Measurements from ENCODE around the gene N4BP2L2. TPM values are rescaled to one million over a fixed set of nuclear protein-coding genes. Genes with fewer than 3 reads are reported as not detected.

Gene N4BP2L2
- total and polyA plus RNA-seq, 2 of the 13 experiments (the other 11 are each of a cell fraction or from before 2014, with no cell fraction given) = 58.9 to 81.2 TPM

DNA sequence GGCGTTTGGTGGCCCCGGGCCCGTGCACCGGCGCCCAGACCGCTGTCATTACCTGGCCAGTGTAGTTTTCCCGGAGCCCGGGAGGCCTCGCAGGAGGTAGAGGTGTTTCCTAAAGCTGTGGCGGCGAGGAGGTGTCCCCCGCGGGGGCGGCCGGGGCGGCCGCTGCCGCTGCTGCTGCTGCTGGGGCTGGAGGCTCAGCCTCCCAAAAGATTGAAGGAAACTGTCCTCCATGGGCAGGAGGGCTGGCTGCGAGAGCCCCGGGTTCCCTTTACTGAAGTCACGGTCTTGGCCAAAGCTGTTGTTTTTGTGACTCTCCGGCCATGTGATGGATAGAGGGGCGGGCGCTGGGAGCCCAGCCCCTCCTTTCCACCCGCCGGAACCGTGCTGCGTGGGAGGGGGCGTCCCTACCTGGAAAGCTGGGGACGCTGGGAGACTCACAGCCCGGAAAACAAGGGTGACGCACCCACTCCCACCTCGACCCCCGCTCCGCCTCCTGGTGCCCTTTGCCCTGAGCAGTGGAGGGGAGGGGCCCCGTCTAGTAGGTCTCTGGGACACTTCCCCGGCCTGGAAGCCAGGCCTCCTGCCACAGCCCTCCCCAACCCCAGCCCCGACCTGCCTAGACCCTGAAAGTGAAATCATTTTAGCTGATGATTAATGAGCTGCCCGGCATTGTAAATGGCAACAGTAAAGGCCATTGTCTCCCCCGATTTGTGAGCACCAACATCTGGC lies 110.6 kb downstream of the N4BP2L2 start, which contains the start of gene N4BP2L1 (continued):
- 0 out of 2 replicates have a peak, but pooled peaks have one; percentile 55 for TF ChIP-seq MXD4 (CRISPR knock-in tag; IDR thresholded peaks at IDR 0.05)
- peak; percentile 91 to 95 for TF ChIP-seq NR2F1 (CRISPR knock-in tag; IDR thresholded peaks at IDR 0.05)
- TF ChIP-seq, protein P1, sequence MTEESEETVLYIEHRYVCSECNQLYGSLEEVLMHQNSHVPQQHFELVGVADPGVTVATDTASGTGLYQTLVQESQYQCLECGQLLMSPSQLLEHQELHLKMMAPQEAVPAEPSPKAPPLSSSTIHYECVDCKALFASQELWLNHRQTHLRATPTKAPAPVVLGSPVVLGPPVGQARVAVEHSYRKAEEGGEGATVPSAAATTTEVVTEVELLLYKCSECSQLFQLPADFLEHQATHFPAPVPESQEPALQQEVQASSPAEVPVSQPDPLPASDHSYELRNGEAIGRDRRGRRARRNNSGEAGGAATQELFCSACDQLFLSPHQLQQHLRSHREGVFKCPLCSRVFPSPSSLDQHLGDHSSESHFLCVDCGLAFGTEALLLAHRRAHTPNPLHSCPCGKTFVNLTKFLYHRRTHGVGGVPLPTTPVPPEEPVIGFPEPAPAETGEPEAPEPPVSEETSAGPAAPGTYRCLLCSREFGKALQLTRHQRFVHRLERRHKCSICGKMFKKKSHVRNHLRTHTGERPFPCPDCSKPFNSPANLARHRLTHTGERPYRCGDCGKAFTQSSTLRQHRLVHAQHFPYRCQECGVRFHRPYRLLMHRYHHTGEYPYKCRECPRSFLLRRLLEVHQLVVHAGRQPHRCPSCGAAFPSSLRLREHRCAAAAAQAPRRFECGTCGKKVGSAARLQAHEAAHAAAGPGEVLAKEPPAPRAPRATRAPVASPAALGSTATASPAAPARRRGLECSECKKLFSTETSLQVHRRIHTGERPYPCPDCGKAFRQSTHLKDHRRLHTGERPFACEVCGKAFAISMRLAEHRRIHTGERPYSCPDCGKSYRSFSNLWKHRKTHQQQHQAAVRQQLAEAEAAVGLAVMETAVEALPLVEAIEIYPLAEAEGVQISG (CRISPR knock-in tag; IDR thresholded peaks at IDR 0.05) = peak; percentile 85
- peak; percentile 63; the same call in 1 of the 2 replicates for TF ChIP-seq HDAC2 (CRISPR knock-in tag; IDR thresholded peaks at IDR 0.05)
- TF ChIP-seq ZNF326 (CRISPR knock-in tag; IDR thresholded peaks at IDR 0.05; ENCODE audit: borderline replicate concordance) = no peak
- 0 out of 2 replicates have a peak, but pooled peaks have one; percentile 7 for TF ChIP-seq ZNF460 (CRISPR knock-in tag; IDR thresholded peaks at IDR 0.05; ENCODE audit: borderline replicate concordance)
- no peak for TF ChIP-seq ESRRA (CRISPR knock-in tag; IDR thresholded peaks at IDR 0.05; ENCODE audit: low read depth)
- TF ChIP-seq PCBP1 (IDR thresholded peaks at IDR 0.05; ENCODE audit: borderline replicate concordance, low read depth, low read length) = peak; percentile 58; the same call in 1 of the 2 replicates
- TF ChIP-seq SOX13 (IDR thresholded peaks at IDR 0.05) = no peak
- peak in 1 of 2 experiments; percentile 86; a peak in 2 of 4 replicates for TF ChIP-seq SOX13 (CRISPR knock-in tag; conservative IDR thresholded peaks at IDR 0.05 in 1 of 2, IDR thresholded peaks at IDR 0.05 in 1 of 2)
- peak; percentile 80 for TF ChIP-seq HNF4G (IDR thresholded peaks at IDR 0.05; ENCODE audit: borderline replicate concordance, low read depth, low read length)
- TF ChIP-seq HNF4G (CRISPR knock-in tag; IDR thresholded peaks at IDR 0.05; ENCODE audit: borderline replicate concordance, low read depth) = peak; percentile 95
- TF ChIP-seq ZNF263 (CRISPR knock-in tag; IDR thresholded peaks at IDR 0.05) = peak; percentile 43; the same call in 1 of the 2 replicates
- peak; percentile 72; the same call in 1 of the 2 replicates for TF ChIP-seq ZBTB42 (CRISPR knock-in tag; IDR thresholded peaks at IDR 0.05)
- no peak for TF ChIP-seq ZNF24 (IDR thresholded peaks at IDR 0.05)
- TF ChIP-seq HOXA5 (CRISPR knock-in tag; IDR thresholded peaks at IDR 0.05) = peak; percentile 95
- TF ChIP-seq, protein P2, sequence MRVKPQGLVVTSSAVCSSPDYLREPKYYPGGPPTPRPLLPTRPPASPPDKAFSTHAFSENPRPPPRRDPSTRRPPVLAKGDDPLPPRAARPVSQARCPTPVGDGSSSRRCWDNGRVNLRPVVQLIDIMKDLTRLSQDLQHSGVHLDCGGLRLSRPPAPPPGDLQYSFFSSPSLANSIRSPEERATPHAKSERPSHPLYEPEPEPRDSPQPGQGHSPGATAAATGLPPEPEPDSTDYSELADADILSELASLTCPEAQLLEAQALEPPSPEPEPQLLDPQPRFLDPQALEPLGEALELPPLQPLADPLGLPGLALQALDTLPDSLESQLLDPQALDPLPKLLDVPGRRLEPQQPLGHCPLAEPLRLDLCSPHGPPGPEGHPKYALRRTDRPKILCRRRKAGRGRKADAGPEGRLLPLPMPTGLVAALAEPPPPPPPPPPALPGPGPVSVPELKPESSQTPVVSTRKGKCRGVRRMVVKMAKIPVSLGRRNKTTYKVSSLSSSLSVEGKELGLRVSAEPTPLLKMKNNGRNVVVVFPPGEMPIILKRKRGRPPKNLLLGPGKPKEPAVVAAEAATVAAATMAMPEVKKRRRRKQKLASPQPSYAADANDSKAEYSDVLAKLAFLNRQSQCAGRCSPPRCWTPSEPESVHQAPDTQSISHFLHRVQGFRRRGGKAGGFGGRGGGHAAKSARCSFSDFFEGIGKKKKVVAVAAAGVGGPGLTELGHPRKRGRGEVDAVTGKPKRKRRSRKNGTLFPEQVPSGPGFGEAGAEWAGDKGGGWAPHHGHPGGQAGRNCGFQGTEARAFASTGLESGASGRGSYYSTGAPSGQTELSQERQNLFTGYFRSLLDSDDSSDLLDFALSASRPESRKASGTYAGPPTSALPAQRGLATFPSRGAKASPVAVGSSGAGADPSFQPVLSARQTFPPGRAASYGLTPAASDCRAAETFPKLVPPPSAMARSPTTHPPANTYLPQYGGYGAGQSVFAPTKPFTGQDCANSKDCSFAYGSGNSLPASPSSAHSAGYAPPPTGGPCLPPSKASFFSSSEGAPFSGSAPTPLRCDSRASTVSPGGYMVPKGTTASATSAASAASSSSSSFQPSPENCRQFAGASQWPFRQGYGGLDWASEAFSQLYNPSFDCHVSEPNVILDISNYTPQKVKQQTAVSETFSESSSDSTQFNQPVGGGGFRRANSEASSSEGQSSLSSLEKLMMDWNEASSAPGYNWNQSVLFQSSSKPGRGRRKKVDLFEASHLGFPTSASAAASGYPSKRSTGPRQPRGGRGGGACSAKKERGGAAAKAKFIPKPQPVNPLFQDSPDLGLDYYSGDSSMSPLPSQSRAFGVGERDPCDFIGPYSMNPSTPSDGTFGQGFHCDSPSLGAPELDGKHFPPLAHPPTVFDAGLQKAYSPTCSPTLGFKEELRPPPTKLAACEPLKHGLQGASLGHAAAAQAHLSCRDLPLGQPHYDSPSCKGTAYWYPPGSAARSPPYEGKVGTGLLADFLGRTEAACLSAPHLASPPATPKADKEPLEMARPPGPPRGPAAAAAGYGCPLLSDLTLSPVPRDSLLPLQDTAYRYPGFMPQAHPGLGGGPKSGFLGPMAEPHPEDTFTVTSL (CRISPR knock-in tag; IDR thresholded peaks at IDR 0.05; ENCODE audit: borderline replicate concordance) = peak; percentile 71; the same call in 1 of the 2 replicates
- TF ChIP-seq ZSCAN21 (CRISPR knock-in tag; IDR thresholded peaks at IDR 0.05; ENCODE audit: borderline replicate concordance) = peak; percentile 44; the same call in 1 of the 2 replicates
- no peak for TF ChIP-seq LCORL (IDR thresholded peaks at IDR 0.05)
- TF ChIP-seq LCORL (CRISPR knock-in tag; IDR thresholded peaks at IDR 0.05) = peak; percentile 55; the same call in 1 of the 2 replicates
- TF ChIP-seq SALL2 (CRISPR knock-in tag; IDR thresholded peaks at IDR 0.05) = 0 out of 2 replicates have a peak, but pooled peaks have one; percentile 61
- peak; percentile 43 for TF ChIP-seq HNRNPLL (IDR thresholded peaks at IDR 0.05; ENCODE audit: low read depth, low read length, poor library complexity, severe bottlenecking)
